HL-60/S4 treated with retinoic acid at 250 ng/mL for 4 days and 3 days (cell line): Measurements from ENCODE around the gene CPA1.

ENCODE experiments used
- in situ Hi-C: fragments of 300-500 bp; cut with MboI; formaldehyde crosslinking; loops from 2 replicates; pipeline ENCODE4 v1.7.0; 2022; ENCODE audit warnings: low sequenced_read_pairs

The CPA1 gene

GRCh38 chr7:130379921-130380860 is at the start of gene CPA1:
Gene CPA1, plus strand, starts transcription at chr7:130380494. Its CDS starts 27 bp downstream, at chr7:130380521.
- in situ Hi-C loops: no loop called here

DNA sequence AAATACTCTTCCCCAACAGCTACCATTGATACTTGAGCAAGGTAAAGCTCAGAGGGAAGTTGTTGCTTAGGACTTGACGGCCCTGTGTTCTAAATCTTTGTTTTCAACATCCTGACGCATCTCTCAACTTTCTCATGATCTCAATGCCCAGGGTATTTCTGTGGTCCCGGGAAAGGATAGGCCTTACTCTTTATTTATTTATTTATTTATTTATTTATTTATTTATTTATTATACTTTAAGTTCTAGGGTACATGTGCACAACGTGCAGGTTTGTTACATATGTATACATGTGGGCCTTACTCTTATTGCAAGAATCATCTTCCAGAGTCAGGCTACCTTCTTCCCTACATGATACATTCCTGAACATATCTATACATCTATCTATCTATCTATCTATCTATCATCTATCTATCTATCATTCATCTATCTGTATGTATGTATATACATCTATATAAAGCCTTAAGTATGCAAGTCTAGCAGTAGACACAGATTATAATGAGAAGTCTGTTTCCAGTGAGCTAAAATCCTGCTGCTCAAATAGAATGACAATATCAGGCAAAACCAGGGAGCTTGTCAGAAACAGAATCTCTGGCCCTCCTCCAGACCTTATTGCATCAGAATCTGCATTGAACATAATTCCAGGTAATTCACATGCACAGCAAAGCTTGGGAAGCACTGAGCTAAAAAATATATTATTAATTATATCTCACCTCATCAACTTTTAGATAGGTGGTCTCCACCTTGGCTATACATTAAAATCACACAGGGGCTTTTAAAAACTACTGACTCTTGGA is 47.8 kb upstream of the CPA1 start:
- in situ Hi-C loops: no loop called here

DNA sequence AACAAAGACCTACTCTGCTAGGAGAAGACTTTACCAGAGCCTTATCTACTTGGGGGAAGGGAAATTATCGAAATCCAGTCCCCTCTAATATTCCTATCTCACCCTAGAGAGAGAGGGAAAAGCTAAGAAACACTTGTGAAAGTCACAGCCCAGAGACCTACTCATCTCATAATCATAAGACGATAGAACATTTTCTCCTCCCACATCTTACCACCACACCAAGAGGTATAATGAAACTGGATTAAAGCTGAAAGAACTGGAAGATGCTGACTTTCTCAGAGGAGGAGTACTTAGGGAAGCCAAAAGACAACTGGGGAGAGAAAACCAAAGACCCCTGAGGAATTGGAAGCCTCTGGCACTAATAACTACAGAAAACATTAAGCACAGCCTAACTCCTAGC is 46.5 kb upstream of the CPA1 start:
- in situ Hi-C loops: no loop called here

- in situ Hi-C loops: no loop called here
Observed at GRCh38 chr7:130334274-130334673, 46.0 kb upstream of the CPA1 start.

DNA sequence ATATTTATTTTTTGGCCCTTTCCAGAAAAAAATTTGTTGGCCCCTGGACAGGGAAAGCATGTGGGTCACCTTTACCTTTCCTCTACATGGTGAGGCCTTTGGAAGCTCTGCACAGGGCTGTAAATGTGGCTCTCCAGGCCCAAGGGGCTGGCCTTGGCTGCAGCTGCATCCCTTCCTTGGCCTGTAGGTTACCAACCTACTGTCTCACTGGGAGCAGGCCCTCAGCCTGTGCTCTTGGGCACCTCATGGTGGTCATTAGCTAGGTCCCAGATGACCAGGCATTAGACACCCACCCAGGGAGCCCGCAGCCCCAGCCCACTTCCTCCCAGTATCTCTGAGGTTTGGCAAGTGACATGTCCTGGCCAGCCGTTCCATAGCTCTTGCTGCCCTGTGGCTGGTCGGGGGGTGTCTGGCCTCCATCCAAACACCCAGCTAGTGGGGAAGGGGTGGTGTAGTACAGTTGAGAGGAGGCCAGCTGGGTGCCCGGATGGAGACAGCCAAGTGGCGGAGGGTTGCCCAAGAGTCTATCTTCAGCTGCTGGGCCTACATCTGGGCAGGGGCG is 42.8 kb upstream of the CPA1 start:
- in situ Hi-C loops: no loop called here

DNA sequence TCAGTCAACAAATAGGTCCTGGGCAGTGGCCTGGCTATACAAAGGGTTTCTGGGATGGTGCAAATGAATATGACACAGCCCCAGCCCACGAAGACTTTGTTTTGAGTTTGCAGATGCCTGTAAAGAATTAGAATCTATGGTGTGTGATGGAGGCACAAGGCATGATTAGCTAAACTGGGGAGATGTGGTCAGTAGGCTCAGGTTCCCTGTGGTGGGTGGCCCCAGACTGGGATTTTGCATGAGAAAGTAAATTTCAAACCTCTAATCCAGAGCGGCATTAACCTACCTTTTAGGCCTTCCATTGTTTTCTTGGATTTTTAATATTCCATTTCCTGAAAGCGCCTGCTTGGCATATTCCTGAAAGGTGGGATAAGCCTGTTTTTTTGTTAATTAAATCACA is 42.1 kb upstream of the CPA1 start:
- in situ Hi-C loops: no loop called here

- in situ Hi-C loops: no loop called here
Observed at GRCh38 chr7:130341882-130342281, 38.4 kb upstream of the CPA1 start.

GRCh38 chr7:130342701-130343380 is 37.5 kb upstream of the CPA1 start:
- in situ Hi-C loops: no loop called here

DNA sequence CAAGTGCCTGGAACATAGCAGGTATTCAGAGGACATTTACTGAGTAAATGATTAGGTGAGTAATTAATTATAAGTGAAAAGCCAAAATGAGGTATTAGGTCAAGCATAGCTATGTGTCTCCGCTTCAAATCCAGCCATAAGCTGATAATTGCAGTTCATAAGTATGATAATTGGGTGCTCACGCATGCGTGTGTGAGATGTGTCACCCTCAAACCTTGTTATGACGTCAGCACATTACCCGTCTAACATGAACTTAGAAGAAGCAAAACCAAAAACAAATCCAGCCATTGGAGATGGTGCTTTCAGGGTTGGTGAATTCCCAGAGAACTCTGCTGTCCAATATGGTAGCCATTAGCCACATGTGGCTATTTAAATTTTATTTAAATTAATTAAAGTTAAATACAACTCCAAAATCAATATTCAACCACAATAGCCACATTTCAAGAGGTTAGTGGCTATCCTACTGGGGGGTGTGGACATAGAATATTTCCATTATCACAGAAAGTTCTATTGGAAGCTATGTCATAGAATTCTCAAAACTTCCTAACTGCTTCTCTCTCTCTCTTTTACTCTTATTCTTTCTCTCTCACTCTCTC is 35.9 kb upstream of the CPA1 start, which contains the start of gene CPA5:
Gene CPA5 (plus strand): TSS at position 546 of the 596 bp plus-strand sequence. CDS start 1,670 bp downstream, outside the sequence.
- in situ Hi-C loops: no loop called here

- in situ Hi-C loops: no loop called here
Observed at GRCh38 chr7:130345136-130345535, 35.2 kb upstream of the CPA1 start.

GRCh38 chr7:130345725-130346124 is 34.6 kb upstream of the CPA1 start:
- in situ Hi-C loops: no loop called here

DNA sequence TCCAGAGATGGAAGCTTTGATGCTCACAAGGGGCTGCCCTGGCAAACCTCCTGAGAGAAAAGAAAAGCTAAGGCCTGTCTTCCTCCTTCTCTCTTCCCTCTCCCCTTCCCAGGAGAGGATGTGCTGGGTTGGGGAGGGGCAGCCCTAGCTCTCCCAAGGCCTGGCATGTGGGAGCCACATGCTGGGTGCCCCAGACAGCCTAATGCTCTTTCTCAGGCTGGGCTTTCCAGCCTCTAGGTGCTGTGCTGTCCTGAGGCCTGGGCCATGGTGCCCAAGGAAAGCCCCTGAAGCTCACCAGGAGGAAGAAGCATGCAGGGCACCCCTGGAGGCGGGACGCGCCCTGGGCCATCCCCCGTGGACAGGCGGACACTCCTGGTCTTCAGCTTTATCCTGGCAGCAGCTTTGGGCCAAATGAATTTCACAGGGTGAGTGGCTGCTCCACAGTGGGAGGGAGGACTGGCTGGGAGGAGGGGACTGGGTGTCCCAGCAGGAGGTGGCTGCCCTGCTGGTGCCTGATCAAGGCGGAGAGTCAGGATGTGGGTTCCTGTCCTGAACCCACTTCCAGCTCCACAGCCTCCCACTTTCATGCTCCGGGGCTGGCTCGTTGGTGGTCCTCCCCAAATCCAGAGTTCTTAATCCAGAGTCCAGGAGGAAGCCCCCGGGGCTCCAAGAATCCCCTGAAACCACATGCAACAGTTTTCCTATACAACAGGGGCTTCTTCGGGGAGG is 34.0 kb upstream of the CPA1 start:
- in situ Hi-C loops: no loop called here

- in situ Hi-C loops: no loop called here
Observed at GRCh38 chr7:130346941-130347340, 33.4 kb upstream of the CPA1 start.

DNA sequence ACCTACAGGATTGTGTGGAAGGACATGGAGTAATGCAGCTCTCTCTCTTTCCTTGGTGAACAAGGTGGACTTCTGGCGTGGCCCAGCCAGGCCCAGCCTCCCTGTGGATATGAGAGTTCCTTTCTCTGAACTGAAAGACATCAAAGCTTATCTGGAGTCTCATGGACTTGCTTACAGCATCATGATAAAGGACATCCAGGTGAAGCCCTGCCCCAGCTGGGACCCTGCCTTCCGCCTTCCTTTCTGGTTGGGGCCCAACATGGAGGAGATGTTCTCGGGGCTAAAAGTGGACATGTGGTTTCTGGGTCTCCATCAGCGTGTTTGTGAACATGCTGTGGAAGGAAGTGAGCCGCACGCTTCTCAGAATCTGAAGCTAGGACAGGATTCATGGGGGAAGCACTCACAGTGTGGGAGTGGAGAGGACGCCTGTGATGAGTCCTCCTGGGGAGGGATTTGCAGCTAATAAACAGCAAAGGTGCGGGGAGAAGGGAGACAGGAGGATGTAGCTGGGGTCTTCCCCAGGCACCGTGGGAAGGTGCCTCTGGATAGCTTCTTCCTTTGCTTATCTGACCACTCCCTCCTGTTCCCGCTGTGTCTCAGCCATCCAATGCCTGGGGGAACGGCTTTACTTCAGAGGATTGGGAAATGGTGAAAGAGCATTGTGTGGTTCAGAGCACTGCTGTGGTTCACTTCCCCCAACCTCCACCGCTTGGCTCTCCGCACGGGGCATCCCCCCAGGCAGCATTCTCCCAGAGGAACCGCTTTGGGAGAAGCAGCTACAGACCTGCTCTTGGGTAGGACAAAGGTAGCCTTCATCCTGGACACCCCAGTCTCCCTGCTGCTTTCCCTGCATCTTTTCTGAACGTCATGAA is 30.1 kb upstream of the CPA1 start:
- in situ Hi-C loops: no loop called here

DNA sequence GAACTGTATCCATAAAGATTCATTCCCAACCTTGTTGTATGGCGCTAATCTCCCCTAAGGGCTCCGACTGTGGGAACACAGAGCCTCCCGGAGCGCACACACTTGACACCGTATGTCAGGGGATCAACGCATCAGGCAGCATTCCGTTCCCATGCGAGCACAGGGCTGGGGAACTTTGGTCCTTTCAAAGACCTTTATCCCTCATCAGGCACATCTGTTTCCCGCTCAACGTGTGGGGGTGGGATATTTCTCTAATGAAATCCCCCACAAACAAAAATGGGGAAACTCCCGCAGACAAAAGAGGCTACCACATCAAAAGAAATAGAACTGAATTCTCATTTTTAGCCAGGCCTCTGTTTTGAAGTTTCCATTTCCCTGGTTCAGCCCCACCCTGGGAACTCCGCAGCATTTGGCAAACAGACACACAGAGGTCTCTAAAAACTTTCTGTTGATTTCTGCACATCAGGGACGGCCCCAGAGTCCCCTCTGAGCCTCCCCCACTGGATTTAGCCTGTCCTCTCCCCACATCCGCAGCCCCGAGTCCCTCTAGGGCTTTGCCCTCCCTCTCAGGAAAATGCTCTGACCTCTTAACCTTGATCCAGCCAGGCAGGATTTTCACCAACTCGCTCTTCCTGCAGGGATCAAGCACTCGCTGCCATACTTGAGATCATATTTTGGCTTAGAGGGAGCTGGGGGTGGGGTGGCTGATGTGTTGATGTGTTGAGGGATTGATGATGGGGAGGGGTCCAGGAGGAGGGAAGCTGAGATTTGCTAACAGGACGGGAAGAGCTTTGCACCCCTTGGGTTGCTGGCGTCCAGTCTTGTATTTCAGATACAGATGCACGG is 29.1 kb upstream of the CPA1 start:
- in situ Hi-C loops: no loop called here

- in situ Hi-C loops: no loop called here
Observed at GRCh38 chr7:130351791-130352090, 28.6 kb upstream of the CPA1 start.

- in situ Hi-C loops: no loop called here
Observed at GRCh38 chr7:130352194-130353074, 27.9 kb upstream of the CPA1 start.
